ENCODE measurements around the gene MED28.
"Not testable (repeated sequence)": the region's sequence is repeated elsewhere in the genome, so short reads cannot be mapped to it uniquely, and the experiment has no call there.

Gene MED28

GRCh38 chr4:17614416-17615299 is at the start of gene MED28:
TSS of gene MED28 (plus strand) at chr4:17614641. CDS start at chr4:17614655, 14 bp downstream.
- peak within 1 kb of the TSS; percentile 80 for H3K27ac ChIP-seq
- no peak; the same call in 1 of the 2 replicates for TF ChIP-seq CTCF (conservative IDR thresholded peaks at IDR 0.05)

DNA sequence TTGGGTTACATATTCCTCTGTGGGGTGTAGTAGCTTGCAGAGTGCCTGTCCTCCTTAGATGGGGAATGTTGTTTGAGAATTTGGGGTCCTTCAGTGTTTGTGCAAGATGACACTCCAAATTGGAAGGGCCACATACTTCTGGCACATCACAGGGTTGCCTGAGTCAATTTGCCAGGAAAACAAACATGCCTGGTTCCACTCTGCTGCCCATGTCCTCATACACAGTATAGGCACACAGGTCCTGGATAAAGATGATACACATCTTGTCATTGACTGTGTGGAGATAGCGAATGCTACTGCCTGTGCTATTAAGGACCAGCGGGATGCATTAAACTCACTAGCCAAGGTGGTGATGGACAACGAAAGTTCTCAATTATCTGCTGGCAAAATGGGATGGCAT is 48.6 kb upstream of the MED28 start:
- H3K27ac ChIP-seq = no peak overlapping the region
- TF ChIP-seq CTCF (conservative IDR thresholded peaks at IDR 0.05) = no peak

DNA sequence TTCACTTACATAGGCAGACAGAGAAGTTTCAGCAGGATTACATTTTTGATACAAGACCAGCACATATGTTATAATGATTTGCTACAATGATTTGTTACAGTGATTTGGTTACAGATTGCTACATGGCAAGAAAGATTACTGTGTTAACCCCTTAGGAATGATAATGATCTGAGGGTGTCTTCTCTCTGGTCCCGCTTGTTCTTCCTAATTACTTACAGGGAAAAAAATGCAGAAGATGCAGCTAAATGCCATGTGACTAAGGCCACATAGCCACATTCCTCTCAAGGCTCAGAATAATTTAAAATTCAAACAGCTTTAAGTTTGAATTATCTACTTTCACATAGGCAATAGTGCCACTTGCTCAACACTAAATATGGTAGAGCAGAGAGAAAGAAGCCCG is 47.2 kb upstream of the MED28 start:
- no peak overlapping the region for H3K27ac ChIP-seq
- TF ChIP-seq CTCF (conservative IDR thresholded peaks at IDR 0.05) = no peak

- no peak overlapping the region for H3K27ac ChIP-seq
- TF ChIP-seq CTCF (conservative IDR thresholded peaks at IDR 0.05) = no peak
Observed at GRCh38 chr4:17574206-17574605, 40.2 kb upstream of the MED28 start.

DNA sequence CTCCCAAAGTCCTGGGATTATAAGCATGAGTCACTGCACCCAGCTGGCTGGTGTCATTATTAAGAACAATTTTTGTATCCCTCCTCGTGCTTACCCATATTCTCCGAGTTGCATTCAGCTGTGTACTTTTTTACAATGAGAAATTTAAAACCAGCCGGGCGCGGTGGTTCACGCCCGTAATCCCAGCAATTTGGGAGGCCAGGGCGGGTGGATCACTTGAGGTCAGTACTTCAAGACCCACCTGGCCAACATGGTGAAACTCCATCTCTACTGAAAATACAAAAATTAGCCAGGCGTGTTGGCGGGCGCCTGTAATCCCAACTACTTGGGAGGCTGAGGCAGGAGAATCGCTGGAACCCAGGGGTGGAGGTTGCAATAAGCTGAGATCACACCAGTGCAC is 39.3 kb upstream of the MED28 start:
- not testable (repeated sequence) for H3K27ac ChIP-seq

- H3K27ac ChIP-seq = peak within 1 kb of the TSS; percentile 79
- TF ChIP-seq CTCF (conservative IDR thresholded peaks at IDR 0.05) = no peak
Observed at GRCh38 chr4:17576932-17577664, 37.3 kb upstream of the MED28 start, which contains the start of gene LAP3. TSS of gene LAP3 (plus strand) at chr4:17577198. CDS start at chr4:17577466, 268 bp downstream.

DNA sequence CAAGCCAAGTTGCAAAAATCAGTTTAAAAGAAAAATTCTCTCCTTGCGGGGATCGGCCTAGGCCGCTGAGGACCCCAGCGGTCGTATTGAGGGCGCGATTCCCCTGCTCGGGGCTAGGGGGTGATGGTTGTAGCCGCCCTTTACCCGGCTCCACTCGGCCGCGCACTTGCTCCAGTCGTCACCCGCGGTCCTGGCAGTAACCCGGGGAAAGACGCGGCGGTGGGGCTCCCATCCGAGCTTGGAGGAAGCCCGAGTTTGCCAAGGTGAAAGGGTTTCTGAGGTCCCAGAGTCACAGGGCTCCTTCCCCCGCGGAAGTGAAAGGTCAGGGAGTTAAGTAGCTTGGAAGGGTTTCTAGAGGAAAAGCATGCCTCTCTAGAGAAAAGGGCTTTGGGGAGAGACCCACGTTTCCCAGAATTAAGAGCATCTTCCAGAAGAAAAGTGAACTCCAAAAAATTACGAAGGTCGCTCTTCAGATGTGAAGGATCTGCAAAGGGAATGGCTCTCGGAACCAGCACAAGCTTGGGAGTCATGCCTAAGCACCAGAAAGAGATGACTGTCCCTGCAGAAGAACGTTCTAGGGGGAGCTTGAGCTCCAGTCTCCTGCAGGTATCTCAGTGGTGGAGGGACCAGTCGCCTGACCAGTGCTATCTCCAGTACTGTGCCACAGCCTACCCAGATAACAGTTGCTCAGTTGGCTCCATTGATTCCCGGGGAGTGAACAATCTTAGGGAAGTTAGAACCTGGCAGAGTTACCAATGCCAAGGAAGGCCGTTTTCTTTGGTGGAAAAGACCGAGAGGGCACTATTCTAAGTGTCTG is 36.6 kb upstream of the MED28 start:
- peak overlapping the region; percentile 79 for H3K27ac ChIP-seq
- 0 out of 2 replicates have a peak, but pooled peaks have one; percentile 12 for TF ChIP-seq CTCF (conservative IDR thresholded peaks at IDR 0.05)
